Endothelial cell of umbilical vein (primary cell): Measurements from ENCODE around the gene SLC9A9. TPM values are rescaled to one million over a fixed set of nuclear protein-coding genes. Genes with fewer than 3 reads are reported as not detected.

Source experiments
- BruUV-seq: library from RNA; stranded (reverse); fragments of 400-500 nt; replicated peaks from 2 replicates; lab custom pipeline; 2021; lab: Mats Ljungman, UMichigan
- CTCF ChIA-PET: fragments of 300-600, 350-600 bp; sonication (Branson Sonifier 250); formaldehyde crosslinking; loops from one replicate; lab custom pipeline; 2021; ENCODE audit warnings: antibody characterized with exemption, inconsistent platforms; lab: Charles Lee
- POLR2A ChIA-PET: fragments of 300-600, 350-600 bp; sonication (Branson Sonifier 250); formaldehyde crosslinking; loops from one replicate; lab custom pipeline; 2021; ENCODE audit warnings: antibody characterized with exemption, inconsistent platforms; lab: Charles Lee
- DNase-seq: peaks from one replicate; pipeline ENCODE4 v3.0.0-alpha.2; 2011; ENCODE audit warnings: low read depth, low spot score
- FAIRE-seq: peaks from 2 replicates; lab custom pipeline; 2011; peaks lifted over from hg19 to GRCh38; lab: Jason Lieb, UNC
- H2AFZ ChIP-seq: 2 replicates; pipeline ENCODE4 v1.6.0; 2012; ENCODE audit warnings: low read depth, low read length, control low read depth, inconsistent platforms
- H3K27ac ChIP-seq: 2 replicates; pipeline ENCODE4 v1.5.1; 2011; ENCODE audit warnings: low read depth, mild to moderate bottlenecking, control low read depth, low read length, moderate library complexity; ENCODE audit not compliant: insufficient read depth
- H3K27me3 ChIP-seq, 2 experiments: 2 replicates each; pipeline versions ENCODE4 v1.6.0 to v1.6.1; 2011; ENCODE audit warnings: low read length in 2 of 2, mixed read lengths in 1 of 2; ENCODE audit not compliant: control insufficient read depth in 2 of 2, insufficient read depth in 2 of 2
- H3K36me3 ChIP-seq, 2 experiments: 2 replicates in 1 of 2; 3 replicates in 1 of 2; pipeline ENCODE4 v1.5.1; 2011; ENCODE audit warnings: low read length in 2 of 2, mild to moderate bottlenecking in 1 of 2, moderate library complexity in 1 of 2; ENCODE audit not compliant: control insufficient read depth in 2 of 2, insufficient read depth in 2 of 2; ENCODE audit errors: extremely low read depth in 1 of 2
- H3K4me1 ChIP-seq: 3 replicates; pipeline ENCODE4 v1.5.1; 2011; ENCODE audit warnings: mild to moderate bottlenecking, low read length; ENCODE audit not compliant: control insufficient read depth, insufficient read depth; ENCODE audit errors: extremely low read depth
- H3K4me2 ChIP-seq: 2 replicates; pipeline ENCODE4 v1.6.1; 2011; ENCODE audit warnings: low read length, control low read depth, mixed read lengths; ENCODE audit not compliant: insufficient read depth
- H3K4me3 ChIP-seq, 3 experiments: fragments of 200-600 bp in 1 of 3; sonication (generic), shearing (Covaris generic) in 1 of 3; replicated peaks in 1 of 3; 2 replicates each; pipeline ENCODE4 v1.5.1; 2011 to 2016; ENCODE audit warnings: control low read depth in 3 of 3, low read length in 3 of 3, mild to moderate bottlenecking in 2 of 3, inconsistent platforms in 1 of 3, low read depth in 1 of 3, moderate library complexity in 1 of 3; ENCODE audit not compliant: insufficient read depth in 1 of 3
- H3K79me2 ChIP-seq: 2 replicates; pipeline ENCODE4 v1.6.0; 2012; ENCODE audit warnings: low read length, inconsistent platforms; ENCODE audit not compliant: control insufficient read depth, insufficient read depth
- H3K9ac ChIP-seq: replicated peaks from 2 replicates; pipeline ENCODE3; 2011; ENCODE audit warnings: low read length, control low read depth; ENCODE audit not compliant: insufficient read depth; ENCODE audit errors: extremely low read depth
- H3K9me1 ChIP-seq: replicated peaks from 3 replicates; pipeline ENCODE4 v1.6.0; 2011; ENCODE audit warnings: mild to moderate bottlenecking, low read length; ENCODE audit not compliant: control insufficient read depth, insufficient read depth; ENCODE audit errors: extremely low read depth
- H3K9me3 ChIP-seq: replicated peaks from 2 replicates; pipeline ENCODE4 v1.5.1; 2012; ENCODE audit warnings: low read length, inconsistent platforms; ENCODE audit not compliant: control insufficient read depth, insufficient read depth
- H4K20me1 ChIP-seq: replicated peaks from 2 replicates; pipeline ENCODE3; 2011; ENCODE audit warnings: mild to moderate bottlenecking, low read length; ENCODE audit not compliant: control insufficient read depth, insufficient read depth; ENCODE audit errors: extremely low read depth
- EZH2 ChIP-seq: IDR thresholded peaks from 2 replicates; pipeline ENCODE4 v1.6.1; 2012; ENCODE audit warnings: borderline replicate concordance, low read depth, mild to moderate bottlenecking, moderate library complexity, low read length, inconsistent platforms; ENCODE audit not compliant: severe bottlenecking
- FOS ChIP-seq: IDR thresholded peaks from 2 replicates; pipeline ENCODE4 v1.6.1; 2011; ENCODE audit warnings: mild to moderate bottlenecking, low read length, moderate library complexity, borderline replicate concordance; ENCODE audit not compliant: insufficient read depth
- GATA2 ChIP-seq: IDR thresholded peaks from 2 replicates; pipeline ENCODE4 v1.7.0; 2011; ENCODE audit warnings: low read depth, mild to moderate bottlenecking, moderate library complexity, mixed read lengths, low read length; ENCODE audit not compliant: insufficient read length, insufficient read depth
- JUN ChIP-seq: IDR thresholded peaks from 2 replicates; pipeline ENCODE4 v1.6.1; 2011; ENCODE audit warnings: borderline replicate concordance, low read depth; ENCODE audit not compliant: insufficient read length, insufficient read depth
- MYC ChIP-seq: IDR thresholded peaks from one replicate; pipeline ENCODE4 v1.6.1; 2011; ENCODE audit warnings: mild to moderate bottlenecking, low read depth, low read length
- POLR2A ChIP-seq: IDR thresholded peaks from 2 replicates; pipeline ENCODE4 v1.6.1; 2012; ENCODE audit warnings: low read depth, mild to moderate bottlenecking, control low read depth, low read length
- POLR2AphosphoS5 ChIP-seq: IDR thresholded peaks from 2 replicates; pipeline ENCODE4 v1.6.1; 2012; ENCODE audit warnings: low read depth, mild to moderate bottlenecking, control low read depth, low read length, moderate library complexity; ENCODE audit not compliant: insufficient read depth
- dilution Hi-C: fragments of 300-500 bp; cut with MboI; formaldehyde crosslinking; loops from one replicate; pipeline ENCODE4 v1.15.0; 2019; ENCODE audit warnings: low sequenced_read_pairs; ENCODE audit not compliant: extremely low pct_ligation_motif_present
- intact Hi-C: fragments of 100-400 bp; cut with micrococcal nuclease; formaldehyde crosslinking; loops from one replicate; pipeline ENCODE4 v1.10.0; 2022
- polyA plus RNA-seq, 4 experiments: library from polyadenylated mRNA; depleted of rRNA in 3 of 4; stranded (reverse) in 3 of 4; unstranded in 1 of 4; fragments of >200 nt; gene quantifications; 2 replicates each; pipeline versions ENCODE4 v1.2.1 to v1.2.3, GENCODE V29; 2011 to 2012; ENCODE audit warnings: missing spikeins in 1 of 4
- total RNA-seq: library from RNA; stranded (reverse); gene quantifications from 2 replicates; pipeline ENCODE4 v1.2.3, GENCODE V29; 2021
- TF ChIP-seq, protein P1 (sequence below): IDR thresholded peaks from 2 replicates; pipeline ENCODE4 v1.6.1; 2011; ENCODE audit not compliant: insufficient read depth, insufficient read length
- TF ChIP-seq, protein P2 (sequence below), 2 donors: IDR thresholded peaks; 1 replicate in 1 of 2; 2 replicates in 1 of 2; pipeline ENCODE4 v1.5.1; 2011; ENCODE audit warnings: low read length in 2 of 2, mild to moderate bottlenecking in 2 of 2, moderate library complexity in 2 of 2, control low read depth in 1 of 2, inconsistent platforms in 1 of 2, low read depth in 1 of 2; ENCODE audit not compliant: insufficient read depth in 1 of 2; ENCODE audit errors: extremely low read depth in 1 of 2

SLC9A9 gene
- total and polyA plus RNA-seq, 2 donors (not counting 3 experiments of a cell fraction or from before 2014, with no cell fraction given) = 1.5 to 1.8 TPM

GRCh38 chr3:143551761-143552160 lies 296.5 kb downstream of the SLC9A9 start:
- Histone ChIP-seq H3K27ac (no peak overlapping the region), H3K36me3 (no peaks in the 10 kb centered on the region), H3K4me2 (no peak overlapping the region), H4K20me1 (no peaks in the 10 kb centered on the region), H3K4me1 (no peaks in the 10 kb centered on the region), H3K9ac (no peak overlapping the region), H2AFZ (no peak overlapping the region), H3K4me3 (no peak overlapping the region), H3K27me3 (no peaks in the 10 kb centered on the region), H3K79me2 (no peaks in the 10 kb centered on the region), H3K9me1 (no peaks in the 10 kb centered on the region), H3K9me3 (no peaks in the 10 kb centered on the region)
- BruUV-seq = no TSS peak
- dilution Hi-C loops = no loop called here
- ChIA-PET CTCF (interaction anchor here (1.5 kb wide), 1 partner anchor 17 kb away, joined by 3 read pairs; no protein-coding TSS in a partner anchor), POLR2A (no interaction called here)
- intact Hi-C loops = no loop called here
- DNase-seq = no peak
- TF ChIP-seq POLR2AphosphoS5 (no peak), JUN (no peak), MYC (no peak), FOS (no peak), POLR2A (no peak), GATA2 (no peak), EZH2 (no peak)
- TF ChIP-seq, protein P1, sequence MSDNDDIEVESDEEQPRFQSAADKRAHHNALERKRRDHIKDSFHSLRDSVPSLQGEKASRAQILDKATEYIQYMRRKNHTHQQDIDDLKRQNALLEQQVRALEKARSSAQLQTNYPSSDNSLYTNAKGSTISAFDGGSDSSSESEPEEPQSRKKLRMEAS = no peak
- TF ChIP-seq, protein P2, sequence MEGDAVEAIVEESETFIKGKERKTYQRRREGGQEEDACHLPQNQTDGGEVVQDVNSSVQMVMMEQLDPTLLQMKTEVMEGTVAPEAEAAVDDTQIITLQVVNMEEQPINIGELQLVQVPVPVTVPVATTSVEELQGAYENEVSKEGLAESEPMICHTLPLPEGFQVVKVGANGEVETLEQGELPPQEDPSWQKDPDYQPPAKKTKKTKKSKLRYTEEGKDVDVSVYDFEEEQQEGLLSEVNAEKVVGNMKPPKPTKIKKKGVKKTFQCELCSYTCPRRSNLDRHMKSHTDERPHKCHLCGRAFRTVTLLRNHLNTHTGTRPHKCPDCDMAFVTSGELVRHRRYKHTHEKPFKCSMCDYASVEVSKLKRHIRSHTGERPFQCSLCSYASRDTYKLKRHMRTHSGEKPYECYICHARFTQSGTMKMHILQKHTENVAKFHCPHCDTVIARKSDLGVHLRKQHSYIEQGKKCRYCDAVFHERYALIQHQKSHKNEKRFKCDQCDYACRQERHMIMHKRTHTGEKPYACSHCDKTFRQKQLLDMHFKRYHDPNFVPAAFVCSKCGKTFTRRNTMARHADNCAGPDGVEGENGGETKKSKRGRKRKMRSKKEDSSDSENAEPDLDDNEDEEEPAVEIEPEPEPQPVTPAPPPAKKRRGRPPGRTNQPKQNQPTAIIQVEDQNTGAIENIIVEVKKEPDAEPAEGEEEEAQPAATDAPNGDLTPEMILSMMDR (IDR thresholded peaks at IDR 0.05; ENCODE audit: extremely low read depth in 1 of 2, insufficient read depth in 1 of 2, low read depth in 1 of 2, low read length in 2 of 2) = no peak
- no peak for FAIRE-seq
